WTC11 (cell line): ENCODE data around the gene GOLGA2. TPM values are rescaled to one million over a fixed set of nuclear protein-coding genes. Genes with fewer than 3 reads are reported as not detected.

Source experiments
- ATAC-seq: fragments of 200-7000 bp; cut with Tn5 transposase; 2 replicates; pipeline ENCODE4 v1.10.0; 2021; ENCODE audit warnings: mild to moderate bottlenecking, moderate library complexity
- CTCF ChIA-PET: fragments of 300-600 bp; sonication (Branson Sonifier 250); formaldehyde crosslinking; loops from one replicate; lab custom pipeline; 2021; ENCODE audit warnings: antibody characterized with exemption; lab: Charles Lee
- POLR2A ChIA-PET: fragments of 350-600 bp; sonication (Branson Sonifier 250); formaldehyde crosslinking; loops from one replicate; lab custom pipeline; 2021; ENCODE audit warnings: antibody characterized with exemption; lab: Charles Lee
- DNase-seq: peaks from one replicate; pipeline ENCODE4 v3.0.0; 2021; ENCODE audit warnings: low spot score
- H3K27ac Mint-ChIP-seq: 2 replicates; pipeline ENCODE4 v1.8.0; 2021; ENCODE audit warnings: mixed read lengths
- H3K27me3 Mint-ChIP-seq: 2 replicates; pipeline ENCODE4 v1.8.0; 2021; ENCODE audit warnings: low read depth, mild to moderate bottlenecking, moderate library complexity, mixed read lengths
- H3K36me3 Mint-ChIP-seq: 2 replicates; pipeline ENCODE4 v1.8.0; 2021; ENCODE audit warnings: mixed read lengths
- H3K4me1 Mint-ChIP-seq: 2 replicates; pipeline ENCODE4 v1.8.0; 2022; ENCODE audit warnings: mixed read lengths
- H3K4me3 Mint-ChIP-seq: 2 replicates; pipeline ENCODE4 v1.8.0; 2021; ENCODE audit warnings: mild to moderate bottlenecking, moderate library complexity, mixed read lengths
- H3K9me3 Mint-ChIP-seq: 2 replicates; pipeline ENCODE4 v1.8.0; 2021; ENCODE audit warnings: mixed read lengths
- AFF4 ChIP-seq: sonication (generic); formaldehyde crosslinking; IDR thresholded peaks from 2 replicates; pipeline ENCODE4 v1.8.1; 2023; ENCODE audit warnings: mild to moderate bottlenecking, missing genetic modification reagents, borderline replicate concordance
- ATF2 ChIP-seq: sonication (generic); formaldehyde crosslinking; IDR thresholded peaks from 2 replicates; pipeline ENCODE4 v1.8.1; 2022; ENCODE audit warnings: low read depth, missing genetic modification reagents, borderline replicate concordance
- FOXJ3 ChIP-seq: sonication (generic); formaldehyde crosslinking; IDR thresholded peaks from 2 replicates; pipeline ENCODE4 v1.9.0; 2021; ENCODE audit warnings: missing genetic modification reagents, mild to moderate bottlenecking, borderline replicate concordance
- FOXK1 ChIP-seq: sonication (generic); formaldehyde crosslinking; IDR thresholded peaks from 2 replicates; pipeline ENCODE4 v1.8.0; 2022; ENCODE audit warnings: mild to moderate bottlenecking, moderate library complexity, missing genetic modification reagents
- FOXP1 ChIP-seq: sonication (generic); formaldehyde crosslinking; IDR thresholded peaks from 2 replicates; pipeline ENCODE4 v1.8.0; 2022; ENCODE audit warnings: missing genetic modification reagents, mild to moderate bottlenecking, moderate library complexity, borderline replicate concordance
- FOXP4 ChIP-seq: sonication (generic); formaldehyde crosslinking; IDR thresholded peaks from 2 replicates; pipeline ENCODE4 v1.8.0; 2022; ENCODE audit warnings: mild to moderate bottlenecking, missing genetic modification reagents
- GABPB1 ChIP-seq: sonication (generic); formaldehyde crosslinking; IDR thresholded peaks from 2 replicates; pipeline ENCODE4 v1.8.1; 2023; ENCODE audit warnings: mild to moderate bottlenecking, missing genetic modification reagents
- GTF2I ChIP-seq: fragments of 250-450 bp; sonication (Bioruptor Pico); conservative IDR thresholded peaks from 2 replicates; pipeline ENCODE4 v1.4.0; 2021; ENCODE audit warnings: mild to moderate bottlenecking
- HMGA2 ChIP-seq: fragments of 250-450 bp; sonication (Bioruptor Pico); IDR thresholded peaks from 2 replicates; pipeline ENCODE4 v1.4.0; 2021; ENCODE audit warnings: mild to moderate bottlenecking, moderate library complexity
- IRF1 ChIP-seq: sonication (generic); formaldehyde crosslinking; IDR thresholded peaks from 2 replicates; pipeline ENCODE4 v1.8.0; 2023; ENCODE audit warnings: missing genetic modification reagents
- IRF2 ChIP-seq: sonication (generic); formaldehyde crosslinking; IDR thresholded peaks from 2 replicates; pipeline ENCODE4 v1.8.0; 2022; ENCODE audit warnings: low read depth, missing genetic modification reagents, borderline replicate concordance
- KAT7 ChIP-seq: sonication (generic); formaldehyde crosslinking; IDR thresholded peaks from 2 replicates; pipeline ENCODE4 v1.8.1; 2023; ENCODE audit warnings: missing genetic modification reagents, mild to moderate bottlenecking, borderline replicate concordance
- MYBL2 ChIP-seq: sonication (generic); formaldehyde crosslinking; IDR thresholded peaks from 2 replicates; pipeline ENCODE4 v1.8.1; 2023; ENCODE audit warnings: mild to moderate bottlenecking, moderate library complexity, missing genetic modification reagents
- NFE2L1 ChIP-seq: sonication (generic); formaldehyde crosslinking; IDR thresholded peaks from 2 replicates; pipeline ENCODE4 v1.8.1; 2023; ENCODE audit warnings: missing genetic modification reagents
- TP53 ChIP-seq: sonication (generic); formaldehyde crosslinking; IDR thresholded peaks from 2 replicates; pipeline ENCODE4 v1.8.1; 2023; ENCODE audit warnings: mild to moderate bottlenecking, missing genetic modification reagents
- USF1 ChIP-seq: sonication (generic); formaldehyde crosslinking; IDR thresholded peaks from 2 replicates; pipeline ENCODE4 v1.8.0; 2022; ENCODE audit warnings: mild to moderate bottlenecking, missing genetic modification reagents
- USF2 ChIP-seq: sonication (generic); formaldehyde crosslinking; IDR thresholded peaks from 2 replicates; pipeline ENCODE4 v1.8.1; 2023; ENCODE audit warnings: mild to moderate bottlenecking, missing genetic modification reagents, moderate library complexity
- ZNF232 ChIP-seq: sonication (generic); formaldehyde crosslinking; IDR thresholded peaks from 2 replicates; pipeline ENCODE4 v1.8.0; 2022; ENCODE audit warnings: mild to moderate bottlenecking, missing genetic modification reagents
- ZNF416 ChIP-seq: fragments of 250-450 bp; sonication (Bioruptor Pico); IDR thresholded peaks from 2 replicates; pipeline ENCODE4 v1.9.0; 2021; ENCODE audit warnings: mild to moderate bottlenecking, inconsistent platforms
- ZNF512 ChIP-seq: sonication (generic); formaldehyde crosslinking; IDR thresholded peaks from 2 replicates; pipeline ENCODE4 v1.8.1; 2022; ENCODE audit warnings: missing genetic modification reagents, borderline replicate concordance
- total RNA-seq: library from RNA; stranded (reverse); gene quantifications from 3 replicates; pipeline ENCODE4 v1.2.3, GENCODE V29; 2021

GOLGA2 gene
- total RNA-seq, 1 experiment from 2014 or later: 66.3 TPM

- no peak for TF ChIP-seq USF2 (CRISPR knock-in tag)
- TF ChIP-seq ATF2: no peak
Measured at GRCh38 chr9:128265348-128265847, 10.4 kb downstream of the GOLGA2 start (continued).

- H3K36me3 Mint-ChIP-seq: peaks cover 47% of the 10 kb centered on the region
- DNase-seq: no peak
- no peaks in the 10 kb centered on the region for H3K9me3 Mint-ChIP-seq
- H3K27me3 Mint-ChIP-seq: no peaks in the 10 kb centered on the region
- TF ChIP-seq IRF1 (CRISPR knock-in tag) (no peak), HMGA2 (CRISPR knock-in tag) (no peak), AFF4 (CRISPR knock-in tag) (no peak), FOXK1 (no peak), ZNF232 (no peak), ZNF512 (CRISPR knock-in tag) (no peak), IRF2 (CRISPR knock-in tag) (no peak), GTF2I (CRISPR knock-in tag) (no peak), GABPB1 (CRISPR knock-in tag) (no peak), ZNF416 (no peak), FOXP1 (CRISPR knock-in tag) (no peak), MYBL2 (no peak), TP53 (no peak)
- POLR2A ChIA-PET: no interaction called here
- ATAC-seq: no peak
- H3K27ac Mint-ChIP-seq: no peak overlapping the region
- no peak overlapping the region for H3K4me3 Mint-ChIP-seq
- CTCF ChIA-PET: interaction anchor here (0.7 to 2.5 kb wide), 3 partner anchors 8 to 180 kb away, joined by 3 to 14 read pairs (median 3); no protein-coding TSS in a partner anchor
- 0 out of 2 replicates have a peak, but pooled peaks cover 3% of the 10 kb centered on the region for H3K4me1 Mint-ChIP-seq
Measured at GRCh38 chr9:128262687-128263086, 13.1 kb downstream of the GOLGA2 start.

- ChIA-PET POLR2A (no interaction called here), CTCF (interaction anchor here (0.5 to 2.7 kb wide), 7 partner anchors 9 to 81 kb away, joined by 3 to 23 read pairs (median 3); no protein-coding TSS in a partner anchor)
- no peak overlapping the region for H3K27ac Mint-ChIP-seq
- H3K4me3 Mint-ChIP-seq: no peak overlapping the region
- no peaks in the 10 kb centered on the region for H3K9me3 Mint-ChIP-seq
- ATAC-seq: no peak
- DNase-seq: no peak
- no peaks in the 10 kb centered on the region for H3K27me3 Mint-ChIP-seq
- peaks cover 46% of the 10 kb centered on the region for H3K36me3 Mint-ChIP-seq
- H3K4me1 Mint-ChIP-seq: peaks cover 6% of the 10 kb centered on the region; the same call in 1 of the 2 replicates
- TF ChIP-seq USF2 (CRISPR knock-in tag) (no peak), USF1 (CRISPR knock-in tag) (no peak), HMGA2 (CRISPR knock-in tag) (no peak), FOXP4 (CRISPR knock-in tag) (no peak), FOXJ3 (CRISPR knock-in tag) (no peak), KAT7 (CRISPR knock-in tag) (no peak), NFE2L1 (CRISPR knock-in tag) (no peak)
Measured at GRCh38 chr9:128260340-128260739, 15.5 kb downstream of the GOLGA2 start.
